GM19452 (cell line): ENCODE measurements around the gene C20orf141.
"Not testable (repeated sequence)": the region's sequence is repeated elsewhere in the genome, so short reads cannot be mapped to it uniquely, and the experiment has no call there.

Experiments
- ATAC-seq: cut with Tn5 transposase; IDR thresholded peaks from one replicate; pipeline ENCODE4 v1.9.1; 2021; ENCODE audit not compliant: unreplicated experiment

C20orf141 gene

DNA sequence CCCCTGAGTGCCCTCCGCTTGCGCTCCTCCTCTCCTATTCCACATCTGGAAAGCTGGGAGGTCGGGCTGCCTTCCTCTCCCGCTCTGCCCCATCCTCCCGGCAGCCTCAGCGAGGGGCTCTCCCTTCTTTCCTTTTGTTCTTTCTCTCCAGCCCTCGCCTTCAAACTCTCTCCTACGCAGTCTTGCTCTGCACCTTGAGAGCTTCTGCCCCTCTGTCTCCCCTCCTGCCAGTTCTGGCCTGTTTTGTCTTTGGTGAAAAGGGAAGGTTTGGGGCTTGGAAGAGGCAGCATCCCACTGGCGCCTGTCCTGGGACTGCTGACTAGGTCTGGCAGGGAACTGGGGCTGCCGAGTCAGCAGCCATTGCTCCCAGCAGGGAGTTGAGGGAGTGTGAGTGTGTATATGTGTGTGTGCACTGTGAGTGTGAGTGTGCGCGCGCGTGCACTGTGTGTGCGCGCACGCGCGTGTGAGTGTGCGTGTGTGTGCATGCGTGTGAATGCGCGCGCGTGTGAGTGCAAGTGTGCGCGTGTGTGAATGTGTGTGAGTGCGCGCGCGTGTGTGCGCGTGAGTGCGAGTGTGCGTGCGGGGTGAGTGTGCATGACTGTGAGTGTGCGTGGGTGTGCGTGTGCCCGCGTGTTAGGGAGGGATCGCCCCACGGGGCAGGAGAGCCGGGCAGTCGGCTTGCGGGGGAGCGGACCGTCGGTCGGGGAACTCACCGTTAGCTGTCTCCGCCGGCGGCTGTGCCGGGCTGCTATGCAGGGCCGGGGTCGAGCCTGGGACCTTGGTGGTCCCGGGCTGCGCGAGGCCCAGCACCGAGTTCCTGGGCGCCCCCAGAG is 14.9 kb upstream of the C20orf141 start:
- ATAC-seq = peak; percentile 13

DNA sequence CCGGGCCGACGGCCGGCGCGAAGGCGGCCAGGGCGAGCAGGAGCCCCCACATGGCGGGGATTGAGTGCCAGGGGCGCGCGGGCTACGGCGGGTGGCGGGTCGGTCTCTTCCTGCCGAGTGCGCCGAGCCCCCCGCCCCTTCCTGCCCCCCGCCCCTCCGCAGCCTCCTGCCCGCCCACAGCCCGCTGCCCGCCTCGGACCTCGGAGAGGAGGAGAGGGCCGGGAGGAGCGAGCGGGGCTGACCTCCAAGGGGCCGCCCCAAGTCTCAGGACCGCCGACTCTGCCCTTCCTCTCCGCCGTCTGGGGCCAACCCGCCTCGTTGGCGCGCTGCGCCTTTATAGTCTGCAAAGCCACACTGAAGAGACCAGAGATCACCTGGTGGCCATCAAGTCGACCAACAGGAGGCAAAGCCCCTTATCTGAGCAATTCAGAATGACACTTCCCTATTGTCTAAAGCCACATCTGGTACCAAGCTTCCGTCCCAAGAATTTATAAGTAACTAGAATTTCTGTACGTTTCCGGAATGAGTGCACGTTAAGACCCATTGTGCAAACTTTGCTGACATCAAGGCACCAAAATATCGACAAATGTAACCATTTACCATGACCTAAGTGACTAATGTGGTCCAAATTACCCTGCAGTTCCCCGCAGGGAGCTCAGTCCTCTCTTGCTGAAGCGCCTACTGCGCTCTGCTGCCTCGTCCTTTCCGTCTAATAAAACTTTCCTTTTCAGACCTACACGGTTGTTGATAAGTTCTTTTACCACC is 14.1 kb upstream of the C20orf141 start, which contains the start of gene CPXM1:
Gene CPXM1, minus strand, starts transcription at position 107 of the 765 bp plus-strand sequence. Its CDS starts 55 bp downstream, at position 52.
- ATAC-seq = peak; percentile 70

DNA sequence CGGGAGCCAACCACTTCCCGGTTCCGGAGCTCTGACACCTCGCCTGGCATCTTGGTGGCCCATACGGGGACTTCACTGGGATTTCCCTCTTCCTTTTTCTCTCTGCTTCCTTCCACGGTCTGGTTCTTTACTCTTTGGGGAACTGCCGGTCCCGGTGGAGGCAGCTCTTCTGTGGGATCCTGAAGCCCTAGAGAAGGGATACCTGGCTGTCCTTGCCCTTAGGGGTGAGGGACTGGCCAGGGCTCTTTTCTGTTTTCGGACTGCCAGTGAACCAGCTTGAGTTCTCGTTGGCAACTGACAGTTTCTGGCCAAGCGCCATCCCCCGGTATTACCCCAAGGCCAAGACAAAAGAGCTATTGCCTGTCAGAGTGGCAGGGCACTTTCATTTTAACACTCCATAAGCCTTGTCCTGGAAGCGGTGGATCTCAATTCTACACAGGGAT is 13.5 kb upstream of the C20orf141 start:
- no peak for ATAC-seq

DNA sequence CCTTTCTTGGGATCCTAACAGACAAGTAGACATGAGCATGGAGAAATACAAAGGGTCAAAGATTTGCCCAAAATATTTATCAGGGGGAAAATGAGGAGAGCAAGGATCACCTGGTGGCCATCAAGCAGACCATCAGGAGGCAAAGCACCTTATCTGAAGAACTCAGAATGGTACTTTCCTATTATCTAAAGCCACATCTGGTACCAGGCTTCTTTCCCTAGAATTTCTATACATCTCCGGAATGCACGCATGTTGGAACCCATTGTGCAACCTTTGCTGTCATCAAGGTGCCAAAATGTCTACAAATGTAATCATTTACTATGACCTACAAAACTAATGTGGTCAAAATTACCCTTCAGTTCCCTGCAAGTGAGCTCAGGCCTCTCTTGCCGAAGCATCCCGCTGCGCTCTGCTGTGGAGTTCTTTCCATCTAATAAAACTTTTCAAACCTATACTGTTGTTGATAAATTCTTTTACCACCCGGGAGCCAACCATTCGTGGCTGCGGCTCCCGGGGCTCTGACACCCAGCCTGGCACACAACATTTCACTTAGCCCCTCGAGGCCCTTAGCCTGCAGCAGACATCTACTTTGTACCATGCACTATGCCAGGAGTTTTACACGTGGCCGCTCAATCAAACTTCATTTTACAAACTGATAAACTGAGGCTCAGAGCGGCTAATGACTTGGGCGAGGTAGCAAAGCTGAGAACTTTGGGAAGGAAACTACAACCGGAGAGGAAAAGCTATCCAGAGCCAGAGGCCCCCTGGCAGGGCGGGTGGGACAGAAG is 10.6 kb upstream of the C20orf141 start:
- no peak for ATAC-seq

DNA sequence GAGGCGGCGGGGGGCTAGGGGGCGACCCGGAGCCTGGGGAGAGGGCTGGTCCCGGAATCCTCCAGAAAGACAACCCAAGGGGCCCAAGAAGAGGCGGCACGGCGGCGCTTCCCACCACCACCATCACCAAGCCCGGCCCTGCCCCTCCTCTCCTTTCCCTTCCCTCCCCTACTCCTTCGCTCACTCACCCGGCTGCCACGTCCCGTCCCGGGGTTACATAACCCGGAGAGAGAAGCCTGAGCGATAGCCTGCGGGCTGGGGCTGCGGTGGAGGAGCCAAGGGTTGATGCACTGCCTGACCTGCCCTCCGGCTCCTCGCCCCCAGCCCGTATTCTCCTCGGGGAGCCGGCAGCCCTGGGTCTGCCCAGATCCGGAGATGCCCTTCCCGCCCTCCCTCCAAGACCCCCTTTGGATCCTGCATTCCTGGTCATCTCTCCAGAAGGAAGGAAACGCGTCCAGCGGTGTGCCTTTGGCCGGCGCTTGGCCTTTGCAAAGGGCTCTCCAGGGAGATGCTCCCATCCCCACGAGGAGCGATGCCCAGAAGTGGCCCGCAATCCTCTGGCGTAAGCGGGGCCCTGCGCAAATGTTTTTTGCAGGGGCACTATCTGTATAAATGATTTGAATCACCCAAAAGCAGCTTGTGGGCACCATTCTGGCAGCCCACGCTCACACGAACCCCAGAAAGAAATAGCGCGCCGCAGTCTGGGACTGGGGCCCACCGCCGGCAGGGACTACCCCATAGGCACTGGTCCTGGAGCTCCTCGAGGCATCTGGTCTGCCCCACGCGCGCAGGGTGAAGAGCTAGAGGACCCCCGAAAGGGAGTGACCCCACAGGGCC is 9.7 kb upstream of the C20orf141 start:
- ATAC-seq = no peak

DNA sequence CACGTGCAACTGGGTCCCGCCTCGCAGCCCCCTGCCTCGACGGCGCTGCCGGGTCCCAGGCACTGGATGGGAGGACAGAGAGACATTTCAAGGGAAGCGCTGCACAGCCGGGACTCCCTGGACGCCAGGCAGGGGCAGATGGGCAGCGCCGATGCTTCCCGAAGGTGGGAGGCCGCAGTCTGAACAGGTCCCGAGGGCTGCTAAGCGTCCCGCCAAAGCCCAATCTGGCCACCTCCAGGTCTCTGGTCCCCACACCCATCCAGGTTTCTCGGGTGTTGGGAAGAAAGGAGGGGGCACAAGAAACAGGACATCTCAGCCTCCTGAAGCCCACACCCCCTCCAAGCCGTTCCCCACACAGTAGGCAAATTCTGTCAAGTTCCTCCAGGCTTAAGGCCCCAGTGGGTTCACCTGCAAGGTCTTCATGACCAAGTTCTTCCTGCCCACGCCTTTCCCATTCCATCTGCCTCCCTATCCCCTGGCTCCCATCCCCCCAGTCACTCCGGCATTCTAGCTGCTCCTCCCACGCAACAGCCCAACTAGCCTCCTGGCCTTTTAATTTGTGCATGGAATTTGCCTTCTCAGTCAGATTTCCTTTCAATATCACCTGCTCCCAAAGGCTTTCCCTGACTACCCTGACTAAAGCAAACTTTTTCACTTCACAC is 9.0 kb upstream of the C20orf141 start:
- no peak for ATAC-seq

DNA sequence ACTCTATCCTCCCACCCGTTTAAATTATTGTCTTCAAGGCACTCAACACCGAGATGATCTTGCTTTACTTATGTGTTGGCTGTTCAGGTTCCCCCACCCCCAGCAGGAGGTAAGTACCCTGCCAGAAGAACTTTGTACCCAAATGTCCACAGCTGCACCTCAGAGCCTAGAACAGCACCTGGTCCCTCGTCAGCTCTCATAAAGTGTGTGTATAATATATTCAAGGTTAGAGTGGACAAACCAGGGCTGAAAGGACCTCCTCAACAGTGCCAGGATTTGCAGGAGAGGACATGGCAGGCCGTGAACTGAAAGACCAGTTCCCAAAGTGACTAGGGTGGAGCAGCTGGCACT is 8.5 kb upstream of the C20orf141 start:
- ATAC-seq = no peak

DNA sequence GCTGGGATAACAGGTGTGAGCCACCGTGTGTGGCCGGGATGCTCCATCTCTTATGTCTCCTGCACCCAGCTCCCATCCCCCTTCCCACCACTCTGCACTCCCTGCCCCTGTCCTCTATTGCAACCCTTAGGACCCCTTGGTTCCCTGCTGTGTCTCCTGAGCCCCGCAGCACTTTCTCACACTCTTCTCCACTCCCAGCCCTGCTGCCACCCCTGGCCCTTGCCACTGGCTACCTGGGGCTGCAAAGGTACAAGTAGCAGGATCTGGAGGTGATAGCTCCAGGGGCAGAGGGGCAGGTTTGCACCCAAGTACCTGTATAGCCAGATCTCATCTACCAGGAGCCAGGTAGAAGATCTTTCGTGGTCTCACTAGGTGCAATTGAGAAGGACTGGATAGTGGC is 7.8 kb upstream of the C20orf141 start:
- no peak for ATAC-seq

DNA sequence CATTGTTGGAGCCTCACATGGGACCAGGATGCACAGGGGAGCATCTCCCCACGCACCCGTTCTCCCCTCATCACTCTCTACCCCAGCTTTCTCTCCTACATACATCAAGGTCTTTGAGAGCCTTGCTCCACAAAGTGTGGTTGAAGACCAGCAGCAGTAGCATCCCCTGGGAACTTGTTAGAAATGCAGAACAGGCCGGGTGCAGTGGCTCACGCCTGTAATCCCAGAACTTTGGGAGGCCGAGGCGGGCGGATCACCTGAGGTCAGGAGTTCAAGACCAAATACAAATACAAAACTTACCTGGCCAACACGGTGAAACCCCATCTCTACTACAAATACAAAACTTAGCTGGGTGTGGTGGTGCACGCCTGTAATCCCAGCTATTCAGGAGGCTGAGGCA is 6.9 kb upstream of the C20orf141 start:
- ATAC-seq = not testable (repeated sequence)

DNA sequence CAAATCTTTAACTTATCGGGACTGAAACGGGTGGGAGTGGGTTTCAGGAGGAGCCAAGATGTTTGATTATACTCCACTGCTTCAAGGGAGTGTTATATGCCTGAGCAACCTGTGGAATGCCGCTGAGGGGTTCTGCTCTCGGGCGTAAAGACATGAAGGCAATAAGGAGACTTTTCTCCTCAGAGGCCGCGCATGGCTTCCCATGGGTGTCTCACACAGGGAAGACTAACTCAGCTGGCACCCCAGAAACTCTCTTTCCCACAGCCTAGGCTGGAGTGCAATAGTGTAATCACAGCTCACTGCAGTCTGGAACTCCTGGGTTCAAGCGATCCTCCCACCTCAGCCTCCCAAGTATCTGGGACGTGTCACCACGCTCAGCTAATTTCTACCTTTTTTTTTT is 5.1 kb upstream of the C20orf141 start:
- ATAC-seq = no peak

DNA sequence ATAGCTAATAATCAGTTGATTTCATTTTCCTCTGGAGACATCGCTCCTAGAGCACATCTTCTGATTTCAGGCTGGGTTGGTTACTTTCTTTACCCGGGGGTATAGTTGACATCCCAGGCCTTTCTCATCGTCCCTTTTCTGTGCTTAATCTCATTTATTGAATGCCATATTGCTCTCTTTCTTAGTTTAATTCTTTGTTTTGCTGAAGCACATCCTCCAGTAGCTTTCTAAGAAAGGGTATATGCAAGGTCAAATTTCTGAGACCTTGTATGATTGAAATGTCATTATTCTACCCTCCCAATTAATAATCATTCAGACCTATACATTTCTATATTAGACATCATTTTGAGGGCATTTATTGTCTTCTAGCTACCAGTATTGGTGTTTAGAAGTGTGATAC is 2.6 kb upstream of the C20orf141 start:
- ATAC-seq = no peak

DNA sequence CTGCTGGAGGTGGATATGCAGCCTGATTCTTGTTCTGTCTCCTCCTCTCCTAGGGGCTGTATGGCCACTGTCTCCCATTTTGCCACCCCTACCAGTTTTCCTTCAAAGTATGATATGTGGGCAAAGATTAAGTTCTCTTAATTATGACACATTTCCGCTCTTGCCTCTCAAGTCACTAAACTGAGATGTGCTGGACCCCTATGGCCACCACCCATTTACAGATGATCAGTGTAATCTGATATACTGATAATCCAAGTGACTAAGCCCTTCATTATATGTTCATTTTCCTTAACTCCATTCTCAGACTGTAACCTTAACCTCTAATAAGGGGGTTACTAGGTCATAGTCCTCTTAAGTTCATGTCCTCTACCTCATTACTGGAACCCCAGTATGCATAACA is 711 bp upstream of the C20orf141 start:
- ATAC-seq = no peak

DNA sequence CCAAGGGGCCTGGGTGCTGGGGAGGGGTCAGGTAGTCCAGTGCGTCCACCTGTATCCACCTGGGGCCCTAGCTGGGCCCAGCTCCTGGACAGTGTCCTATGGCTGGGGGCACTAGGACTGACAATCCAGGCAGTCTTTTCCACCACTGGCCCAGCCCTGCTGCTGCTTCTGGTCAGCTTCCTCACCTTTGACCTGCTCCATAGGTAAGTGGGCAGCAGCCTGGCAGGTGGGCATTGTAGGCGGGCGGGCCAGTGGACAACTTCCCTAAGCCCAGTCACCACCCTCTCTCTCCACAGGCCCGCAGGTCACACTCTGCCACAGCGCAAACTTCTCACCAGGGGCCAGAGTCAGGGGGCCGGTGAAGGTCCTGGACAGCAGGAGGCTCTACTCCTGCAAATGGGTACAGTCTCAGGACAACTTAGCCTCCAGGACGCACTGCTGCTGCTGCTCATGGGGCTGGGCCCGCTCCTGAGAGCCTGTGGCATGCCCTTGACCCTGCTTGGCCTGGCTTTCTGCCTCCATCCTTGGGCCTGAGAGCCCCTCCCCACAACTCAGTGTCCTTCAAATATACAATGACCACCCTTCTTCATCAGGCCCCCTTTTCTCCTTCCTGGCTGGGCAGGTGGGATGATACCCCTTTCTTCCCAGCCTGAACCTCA is 584 bp downstream of the C20orf141 start:
- no peak for ATAC-seq

DNA sequence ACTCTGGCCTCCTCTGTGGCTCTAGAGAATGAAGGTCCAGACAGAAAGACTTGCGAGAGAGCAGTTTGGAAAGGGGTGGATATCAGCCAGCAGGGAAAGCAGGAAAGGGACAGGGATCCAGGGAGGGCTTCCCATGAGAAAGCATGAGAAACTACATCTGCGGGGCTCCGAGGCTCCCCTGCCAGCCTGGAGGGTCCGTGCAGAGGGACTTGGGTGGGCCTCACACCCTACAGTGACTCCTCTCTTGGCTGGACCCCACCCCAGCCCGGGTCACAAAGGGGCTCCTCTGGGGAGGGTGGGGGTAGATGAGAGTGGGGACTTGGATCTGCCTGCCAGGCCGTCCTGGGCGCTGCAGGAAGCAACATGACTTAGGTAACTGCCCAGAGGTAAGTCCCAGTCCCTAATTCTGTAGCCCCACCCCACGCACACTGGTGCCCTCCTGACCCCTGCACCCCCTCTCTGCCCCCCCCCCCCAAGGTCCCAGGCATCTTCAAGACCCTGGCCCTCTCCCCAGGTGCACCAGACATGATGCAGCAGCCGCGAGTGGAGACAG is 1.3 kb downstream of the C20orf141 start, which contains the start of gene TMEM239:
Gene TMEM239, plus strand, starts transcription at position 335 of the 553 bp plus-strand sequence. Its CDS starts 191 bp downstream, at position 526.
- no peak for ATAC-seq

DNA sequence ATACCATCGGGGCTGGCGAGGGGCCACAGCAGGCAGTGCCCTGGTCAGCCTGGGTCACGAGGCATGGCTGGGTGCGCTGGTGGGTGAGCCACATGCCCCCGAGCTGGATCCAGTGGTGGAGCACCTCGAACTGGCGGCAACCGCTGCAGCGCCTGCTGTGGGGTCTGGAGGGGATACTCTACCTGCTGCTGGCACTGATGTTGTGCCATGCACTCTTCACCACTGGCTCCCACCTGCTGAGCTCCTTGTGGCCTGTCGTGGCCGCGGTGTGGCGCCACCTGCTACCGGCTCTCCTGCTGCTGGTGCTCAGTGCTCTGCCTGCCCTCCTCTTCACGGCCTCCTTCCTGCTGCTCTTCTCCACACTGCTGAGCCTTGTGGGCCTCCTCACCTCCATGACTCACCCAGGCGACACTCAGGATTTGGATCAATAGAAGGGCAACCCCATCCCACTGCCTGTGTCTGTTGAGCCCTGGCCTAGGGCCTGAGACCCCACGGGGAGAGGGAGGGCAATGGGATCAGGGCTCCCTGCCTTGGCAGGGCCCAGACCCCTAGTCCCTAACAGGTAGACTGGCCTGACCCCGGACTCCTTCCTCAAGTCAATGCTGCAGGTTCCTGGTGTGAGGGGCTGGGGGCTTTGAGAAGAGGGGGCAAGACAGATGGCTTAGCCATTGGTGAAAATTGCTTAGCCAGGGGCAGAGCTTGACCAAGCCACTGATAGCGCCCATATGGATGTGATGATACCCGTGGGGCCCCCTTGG is 2.0 kb downstream of the C20orf141 start:
- ATAC-seq = no peak

DNA sequence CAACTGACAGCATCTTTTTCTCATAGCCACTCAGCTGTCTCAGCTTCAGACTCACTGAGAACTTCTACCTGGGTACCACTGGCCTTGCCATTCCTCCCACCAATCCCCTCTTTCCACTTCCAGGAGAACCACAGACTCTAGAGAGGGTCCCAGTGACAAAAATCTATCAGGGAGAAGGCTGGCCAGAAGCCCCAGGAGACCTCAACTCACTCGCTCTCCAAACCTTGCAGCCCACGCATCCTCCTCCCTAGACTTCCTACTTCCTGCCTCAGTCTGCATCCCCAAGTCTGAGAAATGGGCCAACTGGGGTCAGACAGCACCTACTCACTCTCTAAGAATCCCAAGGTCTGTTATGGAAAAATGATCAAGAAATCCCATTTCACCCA is 2.5 kb downstream of the C20orf141 start:
- no peak for ATAC-seq

DNA sequence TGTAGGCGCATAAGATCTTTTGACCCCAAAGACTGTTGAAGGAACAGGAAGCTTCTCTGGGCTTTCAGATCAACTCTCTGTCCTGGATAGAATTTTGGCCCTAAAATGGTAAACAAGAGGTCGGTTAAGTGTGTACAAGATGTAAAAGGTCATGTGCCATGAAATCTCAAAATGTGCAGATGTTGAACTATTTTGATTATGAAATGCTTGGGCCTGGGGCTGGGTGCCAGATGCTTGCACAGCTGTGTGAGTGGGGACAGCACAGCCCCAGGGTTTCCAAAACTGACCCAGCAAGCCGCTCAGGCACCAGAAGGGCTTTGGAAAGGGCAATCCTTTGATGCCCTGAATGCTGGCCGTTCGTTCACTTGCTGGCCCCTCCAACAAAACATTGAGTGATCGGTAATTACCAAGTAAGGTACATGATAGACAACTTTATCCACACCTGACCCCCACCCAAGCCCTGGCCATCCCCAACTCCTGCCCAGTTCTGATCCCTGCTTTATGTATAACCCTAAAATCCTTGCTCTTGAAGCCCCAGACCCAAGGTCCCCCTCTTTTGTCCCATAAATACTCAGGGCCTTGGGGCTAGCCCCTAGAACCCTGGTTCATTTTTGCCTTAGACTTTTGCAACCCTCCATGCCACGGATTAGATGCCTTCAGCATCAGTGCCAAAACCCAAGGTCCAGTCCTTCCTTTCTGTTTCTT is 3.3 kb downstream of the C20orf141 start:
- no peak for ATAC-seq
